ENCODE results near the gene KANK4.

Gene KANK4

DNA sequence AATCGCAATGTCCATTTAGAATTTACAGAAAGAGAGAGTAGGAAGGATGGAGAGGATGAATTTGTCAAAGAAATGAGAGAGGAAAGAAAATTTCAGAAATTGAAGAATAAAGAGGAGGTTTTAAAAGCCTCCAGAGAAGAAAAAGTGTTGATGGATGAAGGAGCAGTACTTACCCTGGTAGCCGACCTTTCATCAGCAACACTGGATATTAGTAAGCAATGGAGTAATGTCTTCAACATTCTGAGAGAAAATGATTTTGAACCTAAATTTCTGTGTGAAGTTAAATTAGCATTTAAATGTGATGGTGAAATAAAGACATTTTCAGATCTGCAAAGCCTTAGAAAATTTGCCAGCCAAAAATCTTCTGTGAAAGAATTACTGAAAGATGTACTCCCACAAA, 112.0 kb downstream of the KANK4 start:
- DNase-seq (ENCODE audit: low spot score), result no peak

DNA sequence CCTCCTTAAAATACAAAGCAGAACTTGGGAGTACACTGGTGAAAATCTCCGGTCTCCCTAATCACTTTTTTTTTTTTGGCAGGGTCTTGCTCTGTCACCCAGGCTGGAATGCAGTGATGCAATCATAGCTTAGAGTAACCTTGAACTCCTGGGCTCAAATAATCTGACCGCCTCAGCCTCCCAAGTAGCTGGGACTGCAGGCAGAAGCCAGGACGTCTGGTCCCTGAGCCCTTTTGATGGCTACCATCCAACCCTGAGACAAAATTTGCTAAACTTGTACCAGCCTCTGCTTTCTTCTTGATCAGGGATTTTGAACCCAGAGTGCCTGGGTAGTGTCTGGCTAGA, 120.5 kb downstream of the KANK4 start:
- no peak for DNase-seq (ENCODE audit: low spot score)

DNA sequence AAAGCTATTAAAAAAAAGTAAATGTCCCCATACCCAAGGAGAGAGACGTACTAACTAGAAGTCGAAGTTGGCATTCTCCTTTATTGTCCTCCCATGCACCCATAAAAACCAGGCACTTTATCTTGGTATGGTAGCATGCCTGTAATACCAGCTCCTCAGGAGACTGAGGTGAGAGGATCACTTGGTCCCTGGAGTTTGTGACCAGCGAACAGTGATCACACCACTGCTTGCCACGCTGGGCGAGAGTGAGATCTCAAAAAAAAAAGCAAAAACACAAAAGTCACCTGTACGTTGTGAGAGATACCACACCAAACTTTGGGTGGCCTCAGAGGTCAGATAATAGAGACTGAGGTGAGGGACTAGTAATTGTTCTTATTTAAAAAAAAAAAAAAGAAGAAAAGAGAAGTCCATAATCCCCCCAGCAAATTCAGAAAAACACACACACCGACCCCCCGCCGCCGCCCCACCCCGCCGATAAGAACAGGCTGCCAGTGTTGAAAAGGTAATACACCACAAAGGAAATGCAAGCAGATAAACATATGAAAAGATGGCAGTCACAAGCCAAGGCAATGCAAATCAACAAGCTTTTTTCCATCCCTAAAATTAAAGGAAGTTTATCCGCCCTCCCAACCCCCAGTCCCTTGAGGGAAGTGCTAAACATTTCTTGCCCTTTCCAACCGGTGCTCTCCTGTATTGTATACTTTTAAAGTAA, 121.0 kb downstream of the KANK4 start:
- DNase-seq (ENCODE audit: low spot score), result no peak

DNA sequence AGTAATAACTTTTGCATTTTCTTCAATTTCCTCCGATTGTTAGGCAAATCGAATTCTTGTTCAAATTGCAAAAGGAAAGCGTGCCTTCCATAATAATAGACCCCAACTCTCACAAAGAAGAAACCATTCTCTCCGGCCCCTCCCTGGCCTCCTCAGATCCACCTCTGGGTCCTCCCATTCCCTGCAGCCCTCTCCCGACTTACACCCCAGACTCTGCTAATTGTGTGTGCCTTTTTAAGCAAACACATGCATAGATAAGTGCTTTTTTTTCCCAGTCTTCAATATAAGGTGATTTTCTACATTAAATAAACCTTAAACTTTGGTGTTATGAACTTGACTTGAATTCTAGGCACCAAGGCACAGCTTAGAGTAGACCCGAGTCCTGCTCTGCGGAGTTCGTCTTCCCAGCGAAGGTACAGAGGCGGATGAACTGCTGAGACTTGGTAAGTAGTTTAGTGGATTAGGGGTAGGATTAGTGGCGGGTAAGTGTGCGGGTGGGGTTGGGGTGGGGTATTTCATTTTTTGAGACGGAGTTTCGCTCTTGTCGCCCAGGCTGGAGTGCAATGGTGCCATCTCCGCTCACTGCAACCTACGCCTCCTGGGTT, 123.0 kb downstream of the KANK4 start:
- no peak for DNase-seq (ENCODE audit: low spot score)

DNA sequence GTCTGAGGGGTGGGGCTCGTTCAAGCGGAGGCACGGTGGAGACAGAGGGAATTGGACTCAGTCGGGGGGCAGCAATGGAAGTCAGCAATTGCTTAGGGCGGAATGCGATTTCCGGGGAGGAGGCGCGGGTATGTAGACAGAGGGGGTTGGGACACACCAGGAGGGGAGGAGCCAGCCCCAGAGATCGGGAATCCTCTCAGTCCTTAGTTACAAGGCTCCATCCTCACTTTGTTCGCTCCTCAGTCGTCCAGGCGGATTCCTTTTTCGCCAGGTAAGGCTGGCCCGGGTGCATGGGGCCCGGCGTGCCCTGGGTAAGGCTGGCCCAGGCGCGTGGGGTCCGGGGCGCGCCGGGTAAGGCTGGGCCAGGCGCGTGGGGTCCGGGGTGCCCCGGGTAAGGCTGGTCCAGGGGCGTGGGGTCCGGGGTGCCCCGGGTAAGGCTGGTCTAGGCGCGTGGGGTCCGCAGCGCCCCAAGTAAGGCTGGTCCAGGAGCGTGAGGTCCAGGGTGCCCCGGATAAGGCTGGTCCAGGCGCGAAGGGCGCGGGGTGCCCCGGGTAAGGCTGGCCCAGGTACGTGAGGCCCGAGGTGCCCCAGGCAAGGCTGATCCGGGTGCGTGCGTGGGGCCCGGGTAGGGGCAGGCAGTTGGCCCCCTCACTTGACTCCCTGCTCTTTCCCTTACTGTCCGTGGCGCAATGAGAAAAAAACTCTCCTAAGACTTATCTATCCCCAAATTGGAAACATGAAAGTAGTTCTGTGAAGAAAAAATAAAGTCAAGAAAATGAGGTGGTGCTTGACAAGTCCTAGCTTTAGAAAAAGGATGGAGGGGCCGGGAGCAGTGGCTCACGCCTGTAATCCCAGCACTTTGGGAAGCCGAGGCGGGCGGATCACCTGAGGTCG, 124.3 kb downstream of the KANK4 start, which contains the start of gene L1TD1:
L1TD1 (plus strand) TSS at position 199 of the 894 bp plus-strand sequence. CDS start 11,780 bp downstream, outside the sequence.
- no peak for DNase-seq (ENCODE audit: low spot score)

DNA sequence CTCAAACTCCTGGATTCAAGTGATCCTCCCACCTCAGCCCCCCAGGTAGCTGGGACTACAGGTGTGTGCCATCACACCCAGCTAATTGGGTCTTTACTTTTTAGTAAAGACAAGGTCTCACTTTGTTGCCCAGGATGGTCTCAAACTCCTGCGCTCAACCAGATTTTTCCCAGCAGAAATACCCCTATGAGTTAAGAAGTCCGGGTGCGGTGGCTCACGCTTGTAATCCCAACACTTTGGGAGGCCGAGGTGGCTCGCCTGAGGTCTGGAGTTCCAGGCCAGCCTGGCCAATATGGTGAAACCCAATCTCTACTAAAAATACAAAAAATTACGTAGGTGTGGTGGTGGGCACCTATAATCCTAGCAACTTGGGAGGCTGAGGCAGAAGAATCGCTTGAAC, 131.1 kb downstream of the KANK4 start:
- DNase-seq (ENCODE audit: low spot score), result no peak

DNA sequence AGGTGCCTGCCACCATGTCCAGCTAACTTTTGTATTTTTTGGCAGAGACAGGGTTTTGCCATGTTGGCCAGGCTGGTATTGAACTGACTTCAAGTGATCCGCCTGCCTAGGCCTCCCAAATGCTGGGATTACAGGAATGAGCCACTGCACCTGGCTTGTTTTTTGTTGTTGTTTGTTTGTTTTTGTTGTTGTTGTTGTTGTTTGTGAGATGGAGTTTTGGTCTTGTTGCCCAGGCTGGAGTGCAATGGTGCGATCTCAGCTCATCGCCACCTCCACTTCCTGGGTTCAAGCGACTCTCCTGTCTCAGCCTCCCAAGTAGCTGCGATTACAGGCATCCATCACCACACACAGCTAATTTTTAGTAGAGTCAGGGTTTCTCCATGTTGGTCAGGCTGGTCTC, 131.7 kb downstream of the KANK4 start:
- no peak for DNase-seq (ENCODE audit: low spot score)
